SIG-M5 treated with dmso at 0.1 percent for 504 hours (cell line): ENCODE measurements around the gene ADIG.
A peak's percentile ranks its signal among the peaks of the same experiment; 100 is the strongest.

ENCODE experiments used
- DNase-seq: peaks from one replicate; lab custom pipeline; 2025; ENCODE audit not compliant: unreplicated experiment; lab: John Stamatoyannopoulos, UW

Gene ADIG

DNA sequence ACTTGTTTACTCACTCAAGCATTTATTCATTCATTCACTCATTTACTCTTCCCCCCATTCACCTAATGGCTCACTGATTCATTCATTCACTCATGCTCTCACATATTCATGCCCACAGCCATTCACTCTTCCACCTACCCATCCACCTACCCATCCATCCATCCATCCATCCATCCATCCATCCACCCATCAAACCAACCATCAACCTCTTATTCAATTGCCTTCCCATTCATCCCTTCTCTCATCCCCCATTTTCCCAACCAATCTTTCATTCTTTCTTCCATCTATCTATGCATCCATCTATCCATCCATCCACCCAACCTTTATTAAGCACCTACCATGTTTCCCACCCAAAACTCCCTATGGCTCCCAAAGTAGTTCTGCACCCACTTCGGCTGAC is 19.1 kb downstream of the ADIG start:
- DNase-seq: no peak

DNA sequence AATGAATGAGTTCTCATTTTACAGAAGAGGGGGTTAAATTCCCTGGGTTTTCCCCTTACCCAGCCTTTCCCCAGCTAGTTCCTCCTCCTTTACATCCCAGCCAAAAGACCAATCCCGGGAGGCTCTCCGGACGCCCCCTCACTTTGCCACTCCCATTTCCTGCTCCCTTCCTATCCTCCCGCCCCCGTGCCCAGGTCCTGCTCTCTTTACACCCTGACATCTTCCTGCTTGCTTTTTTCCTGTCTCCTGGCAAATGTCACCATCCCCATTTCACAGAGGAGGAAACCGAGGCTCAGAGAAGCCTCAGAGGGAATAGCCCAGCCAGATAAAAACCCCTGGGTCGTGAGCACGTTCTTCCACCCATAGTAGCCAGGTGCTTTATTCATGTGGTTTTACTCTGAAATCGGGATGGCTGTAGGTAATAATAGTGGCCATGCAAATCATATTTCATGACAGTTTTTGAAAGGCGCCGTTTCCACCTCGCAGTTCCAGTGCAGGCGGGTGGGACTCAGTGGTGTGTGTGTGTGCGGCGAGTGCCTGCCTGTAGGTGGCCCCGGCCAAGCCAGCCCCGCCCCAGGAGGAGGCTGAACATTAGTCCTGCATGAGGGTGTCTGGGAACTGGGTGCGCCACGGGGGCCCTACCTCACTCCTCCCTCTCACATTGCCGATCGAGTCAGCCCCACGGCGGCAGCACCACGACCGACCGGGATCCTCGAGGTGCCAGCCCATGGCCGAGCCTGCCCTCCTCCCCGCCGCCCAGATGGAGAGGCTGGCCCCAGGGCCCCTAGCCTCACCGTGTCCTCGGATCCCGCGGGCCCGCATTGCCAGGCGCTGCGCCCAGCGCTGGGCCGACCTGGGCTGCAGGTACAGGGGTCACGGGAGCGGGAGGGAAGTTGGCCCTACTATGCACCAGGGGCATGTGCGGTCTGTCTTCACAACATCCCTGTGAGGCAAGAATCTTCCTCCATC is 20.5 kb downstream of the ADIG start, which contains the start of gene ARHGAP40:
ARHGAP40 (plus strand) TSS at position 594 of the 969 bp plus-strand sequence.
- no peak for DNase-seq

DNA sequence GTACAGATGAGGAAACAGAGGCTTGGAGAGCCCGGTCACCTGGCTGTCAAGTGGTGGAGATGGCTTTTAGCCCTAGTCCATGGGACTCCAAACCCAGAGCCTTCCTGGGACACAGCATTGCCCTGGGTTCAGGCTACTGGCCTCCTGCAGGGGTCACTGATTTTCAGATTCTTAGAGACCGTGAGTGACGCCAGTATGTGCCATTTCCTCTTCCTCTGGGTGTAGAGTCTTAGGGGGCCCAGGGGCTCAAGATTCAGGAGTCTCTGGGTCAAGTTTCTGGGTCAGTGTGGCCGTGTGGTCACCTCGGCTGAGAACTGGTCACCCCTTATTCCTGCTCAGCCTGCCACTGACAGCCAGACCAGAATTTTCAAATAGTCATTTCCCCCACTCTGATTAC is 21.2 kb downstream of the ADIG start:
- DNase-seq: no peak

DNA sequence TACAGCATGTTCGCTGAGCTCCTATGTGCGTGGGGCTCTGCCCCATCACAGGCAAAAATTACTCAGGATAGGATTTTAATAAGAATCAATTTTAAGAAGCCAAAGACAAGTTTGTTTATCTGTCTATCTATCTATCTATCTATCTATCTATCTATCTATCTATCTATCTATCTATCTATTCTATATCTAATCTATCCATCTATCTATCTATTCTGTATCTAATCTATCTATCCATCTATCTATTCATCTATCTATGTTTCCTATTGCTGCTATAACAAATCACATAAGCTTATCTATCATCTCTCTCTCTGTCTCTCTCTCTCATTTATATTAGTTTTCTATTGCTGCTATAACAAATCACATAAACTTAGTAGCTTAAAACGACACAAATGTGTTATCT is 22.3 kb downstream of the ADIG start:
- no peak for DNase-seq

DNA sequence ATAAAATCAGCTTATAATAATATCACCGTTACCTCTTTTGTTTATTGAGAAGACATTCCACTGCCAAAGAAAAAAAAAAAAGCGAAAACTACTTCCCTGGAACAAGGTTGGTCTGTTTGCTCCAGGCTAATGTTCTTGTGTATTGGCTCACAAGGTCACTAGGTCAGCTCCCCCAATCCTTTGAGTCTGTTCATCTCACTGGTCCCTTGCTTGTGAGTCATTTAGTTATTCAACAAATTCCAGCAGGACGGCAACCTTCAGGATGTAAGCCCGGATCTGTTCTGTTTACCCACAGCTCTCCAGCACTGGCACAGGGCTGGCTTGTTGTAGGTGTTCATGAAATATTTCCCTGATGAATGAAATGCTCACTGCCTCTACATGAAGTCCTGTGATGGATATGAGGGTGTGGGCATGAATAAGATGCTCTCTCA is 23.9 kb downstream of the ADIG start:
- peak; percentile 43 for DNase-seq

DNA sequence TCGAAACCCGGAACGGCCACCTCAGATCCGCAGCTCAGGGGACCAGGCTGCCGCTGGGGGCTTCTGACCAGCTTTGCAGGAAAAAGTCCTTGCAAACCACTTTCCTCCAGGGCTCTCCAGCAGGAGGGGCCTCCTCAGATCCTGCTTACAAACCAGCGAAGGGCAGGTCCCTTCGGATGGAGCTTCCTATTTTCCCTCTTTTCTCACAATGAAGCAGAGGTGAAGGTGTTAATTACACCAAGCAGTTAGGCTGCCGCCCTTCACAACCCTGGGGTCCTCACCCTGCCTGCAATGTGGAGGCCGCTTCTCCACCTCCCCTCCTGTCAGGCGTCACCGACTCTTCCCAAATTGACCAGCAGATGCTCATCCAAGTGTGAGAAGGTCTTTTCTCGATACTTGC is 26.4 kb downstream of the ADIG start:
- DNase-seq: no peak

DNA sequence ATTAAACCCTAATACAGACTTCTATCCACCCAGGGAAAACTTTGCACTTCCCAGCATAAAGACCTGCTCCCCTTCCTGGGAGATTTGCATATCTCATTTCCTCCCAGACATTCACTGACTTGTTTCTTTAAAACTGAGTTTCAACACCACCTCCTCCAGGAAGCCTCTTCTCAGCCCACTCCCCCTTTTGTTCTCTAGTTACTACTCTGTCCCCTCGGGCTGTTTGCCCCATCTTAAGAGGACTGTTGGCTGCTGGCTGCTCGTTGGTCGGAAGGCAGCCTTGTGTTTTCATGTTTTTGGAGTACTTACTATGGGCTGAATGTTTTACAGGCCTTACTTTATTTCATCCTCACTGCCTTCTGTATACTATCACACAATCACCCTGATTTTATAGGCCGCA is 27.2 kb downstream of the ADIG start:
- no peak for DNase-seq

DNA sequence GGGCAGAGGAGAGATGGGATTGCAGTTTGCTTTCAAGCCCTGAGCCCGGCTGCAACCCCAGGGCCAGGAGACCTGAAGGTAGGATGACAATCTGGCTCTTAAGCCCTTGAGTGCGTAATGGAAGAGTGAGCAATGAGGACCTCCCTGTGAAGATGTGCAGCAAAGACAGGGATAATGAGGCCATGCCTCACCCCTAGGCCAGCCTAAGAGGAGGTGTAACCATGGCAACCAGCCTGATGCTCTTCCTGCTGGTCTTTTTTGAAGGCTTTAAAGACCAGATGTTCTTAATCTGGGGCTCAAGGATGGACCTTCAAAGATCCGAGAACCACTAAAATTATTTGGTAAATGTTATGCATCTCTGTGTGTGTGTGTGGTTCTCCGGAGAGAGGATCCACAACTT is 28.8 kb downstream of the ADIG start:
- DNase-seq: no peak

DNA sequence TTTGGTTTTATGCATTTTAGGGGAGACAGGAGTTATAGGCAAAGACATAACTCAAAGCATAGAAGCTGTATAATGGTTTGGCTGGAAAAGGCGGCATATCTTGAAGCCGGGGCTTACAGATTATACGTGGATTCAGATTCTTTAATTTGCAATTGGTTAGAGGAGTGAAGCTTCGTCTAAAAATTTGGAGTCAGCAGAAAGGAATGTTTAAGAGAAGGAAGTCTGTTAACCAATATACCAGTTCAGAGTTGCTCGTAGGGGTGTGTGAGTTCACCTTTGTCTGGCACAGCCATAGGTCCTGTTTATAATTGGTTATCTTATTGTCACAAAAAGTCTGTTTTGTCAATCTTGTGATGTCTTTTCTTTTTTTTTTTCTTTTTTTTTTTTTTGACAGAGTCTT is 29.5 kb downstream of the ADIG start:
- DNase-seq: no peak

DNA sequence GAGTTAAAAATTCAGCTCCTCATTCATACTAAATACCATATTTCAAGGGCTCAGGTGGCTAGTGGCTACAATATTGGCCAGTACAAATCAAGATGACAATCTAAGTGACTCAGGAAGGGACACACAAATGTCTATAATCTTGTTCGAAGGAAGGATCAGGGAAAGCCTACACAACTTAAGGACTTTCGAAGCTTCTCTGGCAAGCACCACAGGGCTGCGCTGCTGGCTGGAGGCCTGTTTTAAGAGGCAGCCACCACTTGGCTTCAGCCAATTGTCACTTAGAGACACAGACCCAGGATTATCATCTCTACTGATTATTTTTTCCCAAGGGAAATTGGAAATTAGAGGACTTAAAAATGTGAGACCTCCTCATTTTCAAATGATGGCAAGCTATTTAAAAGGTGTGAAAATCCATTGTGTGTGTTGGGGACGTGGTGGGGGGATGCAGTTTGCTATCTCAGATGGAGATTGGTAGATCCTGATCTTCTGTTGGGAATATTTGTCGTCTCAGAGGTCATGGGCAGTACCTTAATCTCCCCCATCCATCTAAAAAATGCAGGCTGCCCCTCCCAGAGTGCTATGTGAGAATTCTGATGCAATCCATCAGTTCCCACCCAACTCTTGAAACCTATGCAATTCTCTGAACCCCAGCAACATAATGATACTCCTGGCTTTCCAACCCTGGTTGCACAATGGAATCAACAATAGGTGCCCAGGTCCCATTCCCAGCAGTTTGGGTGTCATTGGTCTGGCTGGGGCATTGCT is 31.9 kb downstream of the ADIG start:
- no peak for DNase-seq

DNA sequence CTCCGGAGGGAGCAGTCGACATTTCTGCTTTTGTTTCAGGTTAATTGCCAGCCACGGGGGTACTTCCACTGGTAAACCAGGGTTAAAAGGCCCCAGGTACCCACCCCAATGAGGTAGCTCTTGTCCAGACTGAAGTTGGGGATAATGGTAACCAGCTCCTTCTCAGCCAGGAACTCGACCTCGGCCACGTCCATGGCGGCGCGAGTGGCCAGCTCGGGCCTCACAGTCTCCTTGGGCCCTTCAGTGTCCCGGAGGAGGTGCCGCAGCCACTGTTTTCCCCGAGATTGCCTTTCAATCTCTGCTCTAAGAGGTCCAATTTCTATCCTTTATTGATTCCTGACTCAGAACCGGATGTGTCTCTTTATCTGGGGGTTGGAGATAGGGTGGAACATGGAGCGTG is 34.3 kb downstream of the ADIG start:
- no peak for DNase-seq

DNA sequence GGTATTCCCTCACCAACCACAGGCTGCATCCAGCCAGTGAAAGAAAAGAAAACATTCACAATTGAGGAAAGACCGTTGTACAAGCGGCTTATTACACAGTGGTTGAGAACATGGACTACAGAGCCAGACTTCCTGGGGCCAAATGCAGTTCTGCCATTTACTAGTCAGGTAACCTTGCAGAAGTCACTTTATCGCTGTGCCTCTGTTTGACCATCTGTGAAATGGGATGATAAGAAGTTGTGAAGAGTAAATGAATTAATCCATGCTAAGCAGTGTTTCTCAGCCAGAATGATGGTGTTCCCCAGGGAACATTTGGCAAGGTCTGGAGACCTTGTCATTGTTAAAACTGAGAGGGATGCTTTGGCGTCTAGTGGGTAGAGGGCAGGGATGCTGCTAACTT is 35.5 kb downstream of the ADIG start:
- no peak for DNase-seq

DNA sequence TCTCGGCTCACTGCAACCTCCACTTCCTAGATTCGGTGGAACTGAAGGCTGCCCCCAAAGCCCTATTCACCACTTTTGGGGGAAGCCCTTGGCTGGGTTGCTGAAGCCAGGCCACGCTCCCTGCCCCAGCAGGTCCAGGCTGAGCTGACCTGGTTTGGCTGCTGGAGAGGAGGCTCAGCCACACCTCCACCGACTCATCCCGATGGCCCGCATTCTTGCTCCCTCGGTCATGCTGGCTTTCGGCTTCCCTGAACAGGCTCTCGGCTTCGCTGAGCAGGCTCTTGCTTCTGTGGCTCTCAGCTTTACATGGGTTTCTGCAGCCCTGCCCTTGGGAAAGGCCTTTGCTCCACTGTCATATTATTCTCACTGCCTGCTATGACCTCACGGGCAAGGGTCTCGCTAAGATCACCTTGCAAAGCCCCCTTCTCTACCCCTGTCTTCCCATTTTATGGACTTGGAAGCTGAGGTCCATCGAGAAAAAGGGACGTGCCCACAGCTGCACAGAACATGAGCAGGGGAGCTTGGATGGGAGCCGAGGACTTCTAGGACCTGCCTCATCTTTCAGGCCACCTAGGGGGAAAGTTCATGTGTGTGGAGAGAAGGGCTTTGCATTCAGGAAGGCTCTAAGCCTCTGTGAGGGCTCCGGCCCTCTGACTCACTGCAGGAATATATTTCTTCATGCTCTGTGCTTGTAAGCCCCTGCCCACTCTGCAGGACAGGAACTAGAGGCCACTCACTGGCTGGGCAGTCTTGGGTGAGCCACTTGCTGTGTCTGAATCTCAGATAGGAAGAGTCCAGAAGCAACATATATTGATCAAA is 36.2 kb downstream of the ADIG start:
- DNase-seq: no peak

DNA sequence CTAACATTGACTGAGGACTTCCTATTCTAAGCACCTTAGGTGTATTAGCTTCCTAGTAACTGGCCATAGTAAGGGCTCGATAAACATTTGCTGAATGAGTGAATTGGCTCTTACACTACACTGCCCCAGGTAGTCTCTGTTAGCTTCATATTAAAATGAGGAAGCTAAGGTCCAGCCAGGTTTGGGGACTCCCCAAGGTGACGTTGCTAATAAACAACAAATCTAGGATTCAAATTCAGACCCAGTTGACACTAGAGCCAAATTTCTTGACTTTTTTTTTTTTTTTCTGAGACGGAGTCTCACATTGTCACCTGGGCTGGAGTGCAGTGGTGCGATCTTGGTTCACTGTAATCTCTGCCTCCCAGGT is 36.8 kb downstream of the ADIG start:
- DNase-seq: no peak

DNA sequence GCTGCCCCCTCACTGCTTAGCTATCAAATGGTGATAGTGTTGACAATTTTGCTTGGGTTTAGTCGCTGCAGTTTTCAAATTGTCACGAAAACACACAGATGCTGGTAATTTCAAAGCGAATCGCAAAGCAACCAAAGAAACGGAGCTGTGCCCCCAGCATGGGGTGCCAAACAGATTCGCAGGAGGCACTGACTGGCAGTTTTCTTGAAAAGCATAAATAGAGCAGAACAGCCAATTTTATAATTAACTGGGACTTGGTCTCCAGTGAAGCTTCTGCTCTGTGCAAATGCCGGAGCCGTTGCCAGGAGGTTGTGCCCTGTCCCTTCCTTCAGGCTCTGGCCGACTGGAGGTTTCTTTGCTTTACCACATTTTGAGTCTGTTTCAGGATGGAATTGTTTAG is 39.4 kb downstream of the ADIG start:
- no peak for DNase-seq

DNA sequence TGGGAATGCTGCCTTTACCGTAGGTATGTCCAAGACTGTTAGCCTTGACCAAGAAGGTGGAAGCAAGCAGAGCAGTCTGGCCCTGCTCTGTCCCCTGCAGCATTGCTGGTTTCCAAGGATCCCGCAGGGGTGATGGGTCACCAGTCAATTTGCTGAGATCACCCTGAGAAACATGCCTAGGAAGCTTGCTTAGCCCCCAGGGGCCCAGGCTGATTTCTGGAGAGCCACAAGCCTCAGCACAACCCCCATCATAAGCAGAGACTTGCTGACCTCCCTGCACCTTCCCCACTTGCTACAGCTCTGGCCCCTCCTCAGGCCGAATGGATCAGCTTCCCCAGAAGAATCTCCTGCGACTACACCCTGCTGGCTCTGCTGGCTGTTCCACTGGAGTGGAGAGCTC is 42.1 kb downstream of the ADIG start:
- DNase-seq: no peak

DNA sequence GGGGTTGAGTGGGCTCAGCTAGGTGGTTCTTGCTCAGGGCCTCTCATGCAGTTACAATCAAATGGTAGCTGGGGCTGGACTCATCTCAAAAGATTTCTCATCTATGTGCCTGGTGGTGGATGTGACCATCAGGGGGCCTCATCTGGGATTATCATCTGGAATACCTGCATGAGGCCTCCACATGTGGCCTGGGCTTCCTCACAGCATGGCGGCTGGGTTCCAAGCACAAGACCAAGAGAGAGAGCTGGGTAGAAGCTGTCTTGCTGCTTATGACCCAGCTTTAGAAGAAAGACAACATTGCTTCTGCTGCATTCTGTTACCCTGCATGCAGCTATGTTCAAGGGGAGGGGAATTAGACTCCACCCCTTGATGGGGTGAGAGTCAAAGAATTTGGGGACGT is 43.1 kb downstream of the ADIG start:
- no peak for DNase-seq

DNA sequence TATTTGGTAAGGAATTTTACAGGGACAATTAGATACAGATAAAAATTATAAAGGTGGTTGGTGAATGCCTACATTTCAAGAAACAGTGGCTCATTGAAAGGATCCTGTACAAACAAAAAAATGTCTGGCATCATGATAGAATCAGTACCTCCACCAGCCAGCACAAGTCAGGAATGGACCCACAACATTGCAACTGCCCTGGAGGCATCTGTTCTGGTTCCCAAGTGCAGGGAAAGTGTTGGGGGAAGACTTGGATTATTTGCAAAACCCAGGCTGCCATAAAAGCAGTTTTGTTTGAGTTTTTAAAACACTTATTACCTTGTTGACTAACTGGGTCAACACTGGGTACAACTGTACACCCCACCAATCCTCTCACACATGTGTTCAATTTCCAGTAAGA is 44.9 kb downstream of the ADIG start:
- no peak for DNase-seq

DNA sequence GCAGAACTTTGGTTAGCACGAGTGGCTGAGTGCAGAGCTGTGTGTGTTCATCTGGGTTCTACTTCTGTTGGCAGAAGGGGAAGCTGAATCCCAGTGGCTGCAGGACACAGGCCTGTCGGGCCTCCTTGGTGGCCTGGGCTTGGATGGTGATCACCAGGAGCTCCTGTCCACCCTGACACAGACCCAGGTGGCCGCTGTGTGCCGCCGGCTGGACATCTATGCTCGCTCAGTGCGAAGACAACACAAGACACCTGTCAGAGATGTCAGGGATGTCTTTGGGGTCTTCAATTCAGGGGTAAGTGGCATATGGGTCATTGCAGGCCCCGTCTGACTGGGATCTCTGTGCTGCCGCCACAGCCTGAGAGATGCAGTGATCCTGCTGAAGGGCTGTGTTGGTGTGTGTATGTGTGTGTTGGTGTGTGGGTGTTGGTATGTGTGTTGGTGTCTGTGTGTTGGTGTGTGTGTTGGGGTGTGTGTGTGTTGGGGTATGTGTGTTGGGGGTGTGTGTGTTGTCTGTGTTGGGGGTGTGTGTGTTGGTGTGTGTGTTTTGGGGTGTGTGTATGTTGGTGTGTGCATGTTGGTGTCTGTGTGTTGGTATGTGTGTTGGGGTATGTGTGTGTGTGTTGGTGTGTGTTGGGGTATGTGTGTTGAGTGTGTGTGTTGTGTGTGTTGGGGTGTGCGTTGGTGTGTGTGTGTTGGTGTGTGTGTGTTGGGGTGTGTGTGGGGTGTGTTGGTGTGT is 46.1 kb downstream of the ADIG start:
- DNase-seq: no peak

DNA sequence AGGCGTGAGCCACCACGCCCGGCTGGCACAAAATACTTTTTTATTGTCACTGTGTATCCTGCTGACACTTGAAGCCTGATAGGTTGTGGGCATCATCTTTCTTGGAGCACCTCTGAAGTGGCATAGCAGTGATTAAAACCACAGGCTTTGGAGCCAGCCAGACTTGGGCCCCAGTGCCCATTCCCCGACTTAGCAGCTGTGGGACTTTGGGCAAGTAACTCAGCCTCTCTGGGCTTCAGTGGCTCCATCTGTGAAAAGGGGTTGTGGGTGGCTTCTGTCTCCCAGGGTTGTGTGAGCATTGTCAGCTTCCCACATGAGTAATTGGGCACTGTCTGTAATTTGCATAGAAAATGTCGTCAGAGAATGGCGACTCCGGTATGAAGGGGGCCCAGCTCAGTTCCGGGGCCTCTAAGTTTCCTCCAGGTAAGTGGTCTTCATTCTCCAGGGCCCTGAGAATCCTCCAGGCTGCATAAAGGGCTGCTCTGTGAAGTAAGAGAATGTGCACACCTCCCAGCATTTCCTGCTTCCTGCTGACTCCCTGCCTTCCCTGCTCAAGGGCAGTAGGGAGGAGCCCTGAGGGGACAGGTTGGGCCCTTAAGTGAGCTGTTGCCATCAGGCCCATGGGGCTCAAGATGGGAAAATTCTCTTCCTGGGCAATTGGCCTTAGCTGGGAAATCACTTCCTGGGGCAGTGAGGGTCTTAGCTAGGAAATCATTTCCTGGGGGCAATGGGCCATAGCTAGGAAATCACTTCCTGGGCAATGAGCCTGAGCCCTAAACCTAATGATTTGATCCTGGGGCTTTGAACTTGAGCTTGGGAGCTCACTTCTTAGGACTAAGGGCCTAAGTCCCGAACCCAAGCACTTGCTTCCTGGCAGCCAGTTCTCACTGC is 47.8 kb downstream of the ADIG start:
- DNase-seq: no peak
